Measurements from ENCODE around the gene TEPSIN. TPM values are rescaled to one million over a fixed set of nuclear protein-coding genes. Genes with fewer than 3 reads are reported as not detected.

The TEPSIN gene
- polyA plus RNA-seq, 1 donor (not counting 4 experiments of a cell fraction or from before 2014, with no cell fraction given): 7.1 TPM

- peaks cover under 1% of the 10 kb centered on the region for H3K4me1 ChIP-seq (ENCODE audit: control insufficient read depth, extremely low read depth, insufficient read depth, low read length)
- no peak overlapping the region for H3K4me2 ChIP-seq (ENCODE audit: control insufficient read depth, extremely low read depth, insufficient read depth, low read depth, low read length)
- no peak overlapping the region for H3K9ac ChIP-seq (ENCODE audit: control insufficient read depth, extremely low read depth, insufficient read depth, low read length)
- dilution Hi-C loops (cut with MboI; ENCODE audit: extremely low pct_ligation_motif_present, low sequenced_read_pairs): no loop called here
- DNase-seq (ENCODE audit: low read depth, low spot score) (no peak), FAIRE-seq (no peak)
- no peaks in the 10 kb centered on the region for H4K20me1 ChIP-seq (ENCODE audit: control insufficient read depth, extremely low read depth, insufficient read depth, low read length)
- no peak overlapping the region for H3K27ac ChIP-seq (ENCODE audit: control insufficient read depth, insufficient read depth, low read length)
- H3K9me1 ChIP-seq (ENCODE audit: control insufficient read depth, extremely low read depth, insufficient read depth, low read length): no peaks in the 10 kb centered on the region
- H2AFZ ChIP-seq (ENCODE audit: control insufficient read depth, low read length): no peak overlapping the region
- no peaks in the 10 kb centered on the region for H3K9me3 ChIP-seq (ENCODE audit: control insufficient read depth, low read depth, low read length)
- H3K79me2 ChIP-seq (ENCODE audit: control insufficient read depth, insufficient read depth, low read length): no peaks in the 10 kb centered on the region
- H3K4me3 ChIP-seq (ENCODE audit: control insufficient read depth in 2 of 3, extremely low read depth in 1 of 3, insufficient read depth in 2 of 3, low read depth in 1 of 3, low read length in 3 of 3): no peak overlapping the region
- TF ChIP-seq EZH2 (IDR thresholded peaks at IDR 0.05; ENCODE audit: low read length) (no peak), CTCF (optimal IDR thresholded peaks at IDR 0.05 in 1 of 3, IDR thresholded peaks at IDR 0.05 in 1 of 3, conservative IDR thresholded peaks at IDR 0.05 in 1 of 3; ENCODE audit: extremely low read depth in 1 of 3, insufficient read depth in 2 of 3, low read length in 3 of 3) (no peak)
- H3K27me3 ChIP-seq (ENCODE audit: control insufficient read depth, extremely low read depth, insufficient read depth, low read length): no peaks in the 10 kb centered on the region
- H3K36me3 ChIP-seq (ENCODE audit: control insufficient read depth in 2 of 2, extremely low read depth in 1 of 2, insufficient read depth in 2 of 2, low read length in 2 of 2): peaks cover 29 to 46% of the 10 kb centered on the region in 2 experiments
Measured at GRCh38 chr17:81261096-81261495, 22.2 kb upstream of the TEPSIN start.

- dilution Hi-C loops (cut with MboI; ENCODE audit: extremely low pct_ligation_motif_present, low sequenced_read_pairs): no loop called here
- Histone ChIP-seq H4K20me1 (ENCODE audit: control insufficient read depth, extremely low read depth, insufficient read depth, low read length) (no peaks in the 10 kb centered on the region), H3K4me1 (ENCODE audit: control insufficient read depth, extremely low read depth, insufficient read depth, low read length) (peaks cover 5% of the 10 kb centered on the region), H3K9ac (ENCODE audit: control insufficient read depth, extremely low read depth, insufficient read depth, low read length) (no peak overlapping the region), H3K36me3 (ENCODE audit: control insufficient read depth in 2 of 2, extremely low read depth in 1 of 2, insufficient read depth in 2 of 2, low read length in 2 of 2) (peaks cover 25 to 49% of the 10 kb centered on the region in 2 experiments), H3K27me3 (ENCODE audit: control insufficient read depth, extremely low read depth, insufficient read depth, low read length) (no peaks in the 10 kb centered on the region), H3K9me1 (ENCODE audit: control insufficient read depth, extremely low read depth, insufficient read depth, low read length) (no peaks in the 10 kb centered on the region), H3K9me3 (ENCODE audit: control insufficient read depth, low read depth, low read length) (no peaks in the 10 kb centered on the region), H2AFZ (ENCODE audit: control insufficient read depth, low read length) (no peak overlapping the region), H3K4me2 (ENCODE audit: control insufficient read depth, extremely low read depth, insufficient read depth, low read depth, low read length) (no peak overlapping the region), H3K4me3 (ENCODE audit: control insufficient read depth in 2 of 3, extremely low read depth in 1 of 3, insufficient read depth in 2 of 3, low read depth in 1 of 3, low read length in 3 of 3) (no peak overlapping the region), H3K27ac (ENCODE audit: control insufficient read depth, insufficient read depth, low read length) (no peak overlapping the region), H3K79me2 (ENCODE audit: control insufficient read depth, insufficient read depth, low read length) (no peaks in the 10 kb centered on the region)
- DNase-seq (ENCODE audit: low read depth, low spot score): no peak
- no peak for TF ChIP-seq CTCF (optimal IDR thresholded peaks at IDR 0.05 in 1 of 3, IDR thresholded peaks at IDR 0.05 in 1 of 3, conservative IDR thresholded peaks at IDR 0.05 in 1 of 3; ENCODE audit: extremely low read depth in 1 of 3, insufficient read depth in 2 of 3, low read length in 3 of 3)
- no peak for TF ChIP-seq EZH2 (IDR thresholded peaks at IDR 0.05; ENCODE audit: low read length)
- FAIRE-seq: no peak
Measured at GRCh38 chr17:81260641-81261040, 21.8 kb upstream of the TEPSIN start.
